ENCODE measurements around the gene C19orf47. TPM values are rescaled to one million over a fixed set of nuclear protein-coding genes. Genes with fewer than 3 reads are reported as not detected.

C19orf47 gene, protein sequence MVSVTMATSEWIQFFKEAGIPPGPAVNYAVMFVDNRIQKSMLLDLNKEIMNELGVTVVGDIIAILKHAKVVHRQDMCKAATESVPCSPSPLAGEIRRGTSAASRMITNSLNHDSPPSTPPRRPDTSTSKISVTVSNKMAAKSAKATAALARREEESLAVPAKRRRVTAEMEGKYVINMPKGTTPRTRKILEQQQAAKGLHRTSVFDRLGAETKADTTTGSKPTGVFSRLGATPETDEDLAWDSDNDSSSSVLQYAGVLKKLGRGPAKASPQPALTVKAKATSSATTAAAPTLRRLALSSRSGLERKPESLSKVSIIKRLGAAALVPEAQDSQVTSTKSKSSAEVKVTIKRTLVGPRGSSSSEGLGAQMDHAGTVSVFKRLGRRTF
- polyA plus RNA-seq (ENCODE audit: insufficient read length in 10 of 10), result 10 to 100 TPM; 44.0 to 71.9 (median 60.8) TPM
- long read RNA-seq, donor 1, partial matches to known transcripts, result 7 of 8 reads
- long read RNA-seq, donor 1, other reads (novel, unspliced or antisense), result 0 of 8 reads
- long read RNA-seq, donor 2, partial matches to known transcripts, result 142 of 153 reads
- long read RNA-seq, donor 2, other reads (novel, unspliced or antisense), result 7 of 153 reads
- long read RNA-seq, donor 3, result 0 reads
- long read RNA-seq, donor 4, partial matches to known transcripts, result 0 of 4 reads
- long read RNA-seq, donor 4, other reads (novel, unspliced or antisense), result 0 of 4 reads
- long read RNA-seq, donor 5, partial matches to known transcripts, result 0 of 10 reads
- long read RNA-seq, donor 5, other reads (novel, unspliced or antisense), result 5 of 10 reads
- long read RNA-seq, donor 6, partial matches to known transcripts, result 0 of 9 reads
- long read RNA-seq, donor 6, other reads (novel, unspliced or antisense), result 5 of 9 reads
- long read RNA-seq, donor 7, partial matches to known transcripts, result 100 of 126 reads
- long read RNA-seq, donor 7, other reads (novel, unspliced or antisense), result 24 of 126 reads
- long read RNA-seq, donor 8, partial matches to known transcripts, result 0 of 4 reads
- long read RNA-seq, donor 8, other reads (novel, unspliced or antisense), result 0 of 4 reads
- long read RNA-seq, donor 9, result 0 reads

DNA sequence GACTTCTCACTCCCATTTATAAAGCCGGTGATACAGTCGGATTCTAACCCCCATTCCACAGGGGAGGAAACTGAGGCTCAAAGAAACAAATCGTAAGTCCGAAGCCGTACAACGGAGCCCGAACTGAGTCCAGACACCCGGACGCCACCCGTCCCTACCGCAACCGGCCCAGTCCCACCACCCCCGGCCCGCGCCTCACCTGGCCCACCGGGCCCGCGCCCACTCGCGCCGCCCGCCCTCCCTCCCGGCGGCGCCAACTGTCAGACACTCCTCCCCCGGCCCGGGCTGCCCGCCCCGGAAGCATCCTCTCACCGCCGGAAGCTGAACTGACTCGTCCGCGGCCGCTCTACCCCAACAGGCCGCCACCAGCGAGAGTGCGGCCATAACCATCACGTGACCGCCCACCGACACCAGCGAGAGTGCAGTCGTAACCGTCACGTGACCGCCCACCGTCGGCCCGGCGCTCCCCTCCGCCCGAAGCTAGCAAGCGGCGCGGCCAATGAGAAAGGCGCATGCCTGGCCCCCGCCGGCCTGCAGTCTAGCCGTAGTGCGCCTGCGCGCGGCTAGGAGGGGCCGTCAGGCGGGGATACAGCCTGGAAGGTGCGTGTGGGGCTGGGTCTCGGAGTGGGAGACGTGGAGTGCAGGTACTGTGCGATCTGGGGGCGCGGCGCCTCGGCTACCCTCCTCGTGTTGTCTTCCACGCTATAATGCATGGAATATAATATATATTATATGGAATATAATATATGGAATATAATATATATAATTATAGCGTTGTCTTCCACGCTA lies at the start of gene C19orf47, which contains the start of gene PLD3:
C19orf47 (minus strand) TSS at position 273 of the 789 bp plus-strand sequence. CDS start 6,540 bp downstream, outside the sequence.
PLD3 (plus strand) TSS at position 571 of the 789 bp plus-strand sequence. CDS start 17,789 bp downstream, outside the sequence.
- peak; percentile 99 to 100 (median 99) for DNase-seq

DNA sequence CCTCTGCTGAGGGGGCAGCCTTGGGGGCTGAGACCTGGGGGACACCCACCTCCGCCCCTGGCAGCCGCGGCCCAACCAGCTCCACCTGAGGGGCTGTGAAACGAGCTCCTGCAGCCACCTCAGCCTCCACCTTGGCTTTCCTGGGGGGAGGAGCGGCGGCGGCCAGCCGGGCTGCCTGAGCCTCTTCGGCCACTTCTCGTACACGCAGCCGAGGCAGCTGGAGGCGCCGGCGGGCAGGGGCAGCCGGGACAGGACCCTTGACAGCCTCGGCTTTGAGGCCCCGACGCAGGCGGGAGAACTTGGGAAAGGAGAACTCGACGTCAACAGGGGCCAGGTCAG lies 49.3 kb upstream of the C19orf47 start:
- no peak for DNase-seq

DNA sequence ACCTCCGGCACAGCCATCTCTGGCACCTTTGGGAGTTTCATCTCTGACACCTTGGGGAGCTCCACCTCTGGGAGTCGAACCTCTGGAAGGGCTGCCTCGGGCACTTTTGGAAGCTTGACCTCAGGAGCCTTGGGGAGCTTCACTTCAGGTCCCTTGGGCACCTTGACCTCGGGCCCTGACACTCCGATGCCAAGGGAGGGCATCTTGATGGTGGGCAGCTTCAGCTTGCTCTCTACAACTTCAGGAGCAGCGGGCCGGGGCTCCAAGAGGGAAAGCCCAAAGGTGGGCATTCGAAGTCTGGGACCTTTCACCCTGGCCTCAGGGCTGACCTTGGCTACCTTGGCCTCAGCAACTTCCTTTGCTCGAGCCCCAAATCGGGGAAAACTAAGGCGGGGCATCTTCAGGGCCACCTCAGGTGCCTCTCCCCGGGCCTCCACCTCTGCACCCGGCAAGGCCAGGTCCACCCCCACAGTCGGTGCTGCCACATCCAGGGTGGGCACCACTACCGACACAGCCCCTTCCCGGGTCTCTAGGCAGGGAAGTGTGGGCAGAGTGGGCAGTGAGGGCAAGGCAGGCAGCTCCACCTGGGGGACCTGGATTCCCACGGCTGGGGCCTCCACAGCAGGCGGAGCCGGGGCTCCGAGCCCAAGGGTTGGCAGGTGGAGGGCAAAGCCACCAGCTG lies 48.8 kb upstream of the C19orf47 start:
- DNase-seq, result no peak

DNA sequence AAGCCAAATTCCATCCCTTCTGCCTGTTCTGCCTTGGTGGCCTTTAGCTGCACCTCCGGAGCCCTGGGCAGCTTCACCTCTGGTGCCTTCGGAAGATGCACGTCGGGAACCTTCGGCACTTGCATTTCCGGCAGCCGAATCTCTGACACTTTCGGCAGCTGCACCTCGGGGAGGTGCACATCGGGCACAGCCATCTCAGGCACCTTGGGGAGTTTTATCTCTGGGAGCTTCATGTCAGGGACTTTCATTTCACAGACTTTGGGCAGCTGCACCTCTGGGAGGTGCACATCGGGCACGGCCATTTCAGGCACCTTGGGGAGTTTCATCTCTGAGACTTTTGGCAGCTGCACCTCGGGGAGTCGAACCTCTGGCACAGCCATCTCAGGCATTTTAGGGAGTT lies 47.8 kb upstream of the C19orf47 start:
- DNase-seq, result no peak

DNA sequence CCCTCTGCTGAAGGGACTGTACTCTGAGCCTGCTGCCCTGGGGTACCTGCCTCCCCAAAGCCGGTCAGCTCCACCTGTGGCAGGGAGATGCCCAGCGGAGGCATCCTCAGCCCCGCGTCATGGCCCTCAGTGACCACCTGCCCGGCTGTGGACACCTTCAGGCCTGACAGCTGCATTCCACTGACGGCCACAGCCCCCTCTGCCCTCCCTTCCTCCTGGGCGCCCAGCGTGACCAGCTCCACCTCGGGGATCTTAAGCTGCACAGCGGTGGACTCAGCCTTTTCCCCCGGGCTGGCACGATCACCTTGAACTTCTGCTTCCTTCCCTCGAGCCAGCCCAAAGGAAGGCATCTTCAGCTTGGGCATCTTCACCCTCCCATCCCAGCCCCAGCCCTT lies 46.6 kb upstream of the C19orf47 start:
- no peak for DNase-seq

DNA sequence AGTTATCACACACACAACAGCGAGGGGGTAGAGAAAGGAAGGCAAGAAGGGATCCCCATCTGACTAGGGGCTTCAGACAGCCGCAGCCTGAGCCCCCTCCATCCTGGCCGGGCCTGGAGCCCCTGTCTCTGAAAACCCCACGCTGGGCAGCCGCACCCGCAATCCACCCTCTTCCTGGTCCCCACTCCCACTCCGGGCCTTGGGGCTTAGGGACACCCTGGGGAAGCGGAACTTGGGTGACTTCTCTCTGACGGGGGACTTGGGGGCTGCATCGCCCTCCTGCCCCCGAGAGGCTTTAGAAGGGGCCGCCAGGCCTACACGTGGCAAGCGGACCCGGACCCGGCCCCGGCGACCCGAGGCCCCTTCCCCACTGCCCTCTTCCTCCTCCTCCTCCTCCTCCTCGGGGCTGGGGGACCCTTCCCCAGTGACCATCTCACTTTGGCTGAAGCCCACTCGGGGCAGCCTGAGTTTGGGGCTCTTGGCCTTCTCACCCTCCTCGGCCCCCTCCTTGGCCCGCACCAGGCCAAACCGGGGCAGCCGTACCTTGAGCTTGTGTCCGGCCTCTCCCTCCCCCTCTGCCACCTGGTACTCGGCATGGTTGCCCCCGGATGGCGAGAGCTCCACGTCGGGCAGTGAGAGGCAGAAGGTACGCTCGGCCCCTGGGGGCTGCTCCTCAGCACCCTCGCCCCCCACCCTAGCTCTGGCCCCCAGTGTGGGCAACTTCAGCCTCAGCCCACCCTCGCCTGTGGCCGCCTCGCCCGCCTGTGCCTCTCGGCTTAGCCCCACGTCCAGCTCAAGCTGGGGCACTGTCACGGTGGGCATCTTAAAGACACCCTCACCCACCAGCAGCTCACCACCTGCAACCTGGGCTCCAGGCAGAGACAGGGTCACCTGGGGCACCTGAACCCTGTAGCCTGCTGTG lies 46.0 kb upstream of the C19orf47 start:
- DNase-seq, result no peak

DNA sequence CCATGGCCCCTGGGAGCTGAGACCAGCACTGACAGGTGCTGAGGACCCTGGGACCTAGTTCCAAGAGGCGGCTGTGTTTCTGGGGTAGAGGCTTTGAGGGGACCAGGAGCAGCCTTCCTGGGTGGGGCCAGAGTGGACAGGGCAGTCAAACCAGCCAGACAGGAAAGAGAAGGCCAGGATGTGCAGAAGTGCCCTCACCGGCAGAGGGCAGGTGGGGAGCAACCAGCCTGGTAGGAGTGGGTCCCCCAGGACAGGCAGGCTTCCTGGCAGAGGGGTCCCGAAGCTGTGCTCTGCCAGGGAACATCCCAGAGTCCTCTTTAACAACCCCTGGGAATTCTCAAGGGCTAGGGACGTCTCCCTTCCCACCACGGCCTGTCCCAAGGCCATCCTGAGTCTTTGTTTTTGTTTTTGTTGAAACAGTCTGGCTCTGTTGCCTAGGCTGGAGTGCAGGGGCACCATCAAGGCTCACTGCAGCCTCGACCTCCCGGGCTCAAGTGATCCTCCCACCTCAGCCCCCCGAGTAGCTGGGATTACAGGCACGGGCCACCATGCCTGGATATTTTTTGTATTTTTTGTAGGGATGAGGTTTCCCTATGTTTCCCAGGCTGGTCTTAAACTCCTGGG lies 44.8 kb upstream of the C19orf47 start:
- DNase-seq, result no peak

DNA sequence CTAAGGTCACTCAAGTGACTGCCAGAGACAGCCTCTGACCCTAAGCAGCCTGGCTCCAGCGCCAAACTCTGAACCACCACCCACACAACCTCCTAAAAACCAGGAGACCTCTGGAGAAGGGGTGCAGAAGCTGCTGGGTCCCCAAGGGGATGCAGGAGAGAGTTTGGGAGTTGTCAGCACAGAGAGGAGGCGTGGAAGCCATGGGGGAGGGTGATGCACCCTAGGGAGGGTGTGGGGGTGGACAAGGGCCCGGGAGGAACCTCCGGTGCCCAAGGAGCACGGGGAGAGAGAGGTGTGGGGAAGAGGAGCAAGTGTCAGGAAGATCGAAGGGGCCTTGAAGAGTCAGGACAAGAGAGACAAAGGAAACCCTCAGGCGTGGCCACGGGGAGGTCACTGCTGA lies 43.9 kb upstream of the C19orf47 start:
- DNase-seq, result no peak

DNA sequence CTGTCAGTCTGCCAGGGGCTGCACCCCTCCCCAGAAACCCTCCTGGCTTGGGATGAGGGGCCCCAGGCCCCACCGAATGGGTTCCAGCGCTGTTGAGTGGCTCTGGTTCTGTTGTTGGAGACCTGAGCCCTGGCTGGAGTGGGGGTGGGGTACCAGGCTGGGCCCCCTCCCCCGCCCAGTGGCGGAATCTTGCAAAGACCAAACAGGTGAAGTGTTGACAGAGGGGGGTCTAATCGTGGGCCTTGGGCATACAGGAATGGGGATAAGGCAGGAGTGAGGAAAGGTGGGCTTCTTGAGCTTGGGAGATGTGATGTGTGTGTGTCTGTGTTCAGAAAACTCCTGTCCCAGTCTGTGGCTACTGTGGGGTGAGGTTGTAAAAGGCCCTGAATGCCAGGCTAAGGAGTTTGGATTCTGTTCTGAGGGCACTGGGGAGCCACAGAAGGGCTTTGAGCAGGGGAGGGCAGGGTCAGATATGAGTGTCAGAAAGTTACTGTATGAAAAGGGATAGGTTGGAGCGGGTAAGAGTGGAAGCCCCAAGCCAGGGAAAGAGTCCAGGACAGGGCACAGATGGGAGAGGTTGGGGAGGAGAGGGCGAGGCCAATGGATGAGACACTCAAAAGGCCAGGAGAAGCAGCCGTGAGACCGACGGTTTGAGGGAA lies 42.0 kb upstream of the C19orf47 start, which contains the start of gene HIPK4:
HIPK4 (minus strand) TSS at position 98 of the 659 bp plus-strand sequence. CDS start 279 bp downstream, outside the sequence.
- DNase-seq, result no peak

DNA sequence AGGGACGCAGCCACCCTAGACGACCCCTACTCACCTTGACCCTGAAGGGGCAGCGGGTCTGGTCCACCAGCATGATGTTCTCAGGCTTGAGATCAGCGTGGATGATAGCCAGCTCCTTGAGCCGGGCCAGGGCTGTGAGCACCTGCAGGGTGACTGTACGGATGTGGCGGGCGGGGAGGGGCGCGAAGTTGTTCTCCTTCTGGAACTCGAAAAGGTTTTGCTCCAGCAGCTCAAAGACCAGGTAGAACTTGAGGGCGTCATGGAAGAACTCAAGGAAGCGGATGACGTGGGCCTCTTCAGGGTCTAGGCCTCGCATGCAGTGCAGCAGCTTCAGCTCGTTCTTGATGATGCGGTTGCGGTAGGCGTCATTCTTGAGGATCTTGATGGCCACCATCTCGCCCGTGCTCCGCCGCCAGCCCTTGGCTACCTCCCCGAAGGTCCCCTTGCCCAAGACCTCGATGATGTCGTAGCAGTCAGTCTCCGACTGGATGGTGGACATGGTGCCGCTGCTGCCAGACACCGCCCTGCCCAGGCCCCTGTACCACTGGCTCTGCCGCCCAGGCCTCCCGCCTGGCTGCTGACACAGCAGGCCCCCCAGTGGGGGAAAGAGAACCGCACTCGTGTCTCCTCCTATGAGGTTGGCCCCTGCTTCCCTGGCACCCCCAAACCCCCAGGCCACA lies 41.3 kb upstream of the C19orf47 start:
- no peak for DNase-seq

DNA sequence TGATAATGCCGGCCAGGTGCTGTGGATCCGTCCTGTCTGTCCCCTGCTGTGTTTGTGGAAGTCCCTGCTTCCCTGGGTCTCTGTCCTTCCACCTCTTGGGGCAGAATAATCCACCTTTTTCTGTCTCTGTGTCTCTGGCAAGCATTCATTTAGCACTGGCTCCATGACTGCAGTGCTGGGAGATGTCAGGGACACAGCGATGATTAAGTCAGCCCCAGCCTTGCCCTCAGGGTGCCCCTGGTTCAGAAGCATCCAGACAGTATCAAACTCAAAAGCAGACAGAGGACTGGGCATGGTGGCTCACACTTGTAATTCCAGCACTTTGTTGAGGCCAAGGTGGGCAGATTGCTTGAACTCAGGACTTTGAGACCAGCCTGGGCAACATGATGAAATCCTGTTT lies 40.3 kb upstream of the C19orf47 start:
- no peak for DNase-seq

DNA sequence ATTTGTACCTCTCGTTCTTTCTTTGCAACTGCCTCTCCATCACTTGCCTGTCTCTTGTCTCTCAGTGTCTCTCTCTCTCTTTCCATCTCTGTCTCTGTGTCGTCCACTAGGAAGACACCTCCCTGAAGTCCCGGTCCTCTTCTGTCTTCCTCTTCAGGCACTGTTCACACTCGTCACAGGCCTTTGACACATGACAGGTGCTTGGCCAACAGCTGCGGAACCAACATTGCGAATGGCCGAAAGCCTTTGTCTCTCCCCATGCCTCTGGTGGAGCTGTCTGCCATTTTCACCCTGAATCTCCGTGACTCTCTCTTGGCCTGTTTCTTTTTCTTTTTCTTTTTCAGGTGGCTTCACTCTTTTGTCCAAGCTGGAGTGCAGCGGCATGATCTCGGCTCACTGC lies 39.0 kb upstream of the C19orf47 start:
- DNase-seq, result no peak

DNA sequence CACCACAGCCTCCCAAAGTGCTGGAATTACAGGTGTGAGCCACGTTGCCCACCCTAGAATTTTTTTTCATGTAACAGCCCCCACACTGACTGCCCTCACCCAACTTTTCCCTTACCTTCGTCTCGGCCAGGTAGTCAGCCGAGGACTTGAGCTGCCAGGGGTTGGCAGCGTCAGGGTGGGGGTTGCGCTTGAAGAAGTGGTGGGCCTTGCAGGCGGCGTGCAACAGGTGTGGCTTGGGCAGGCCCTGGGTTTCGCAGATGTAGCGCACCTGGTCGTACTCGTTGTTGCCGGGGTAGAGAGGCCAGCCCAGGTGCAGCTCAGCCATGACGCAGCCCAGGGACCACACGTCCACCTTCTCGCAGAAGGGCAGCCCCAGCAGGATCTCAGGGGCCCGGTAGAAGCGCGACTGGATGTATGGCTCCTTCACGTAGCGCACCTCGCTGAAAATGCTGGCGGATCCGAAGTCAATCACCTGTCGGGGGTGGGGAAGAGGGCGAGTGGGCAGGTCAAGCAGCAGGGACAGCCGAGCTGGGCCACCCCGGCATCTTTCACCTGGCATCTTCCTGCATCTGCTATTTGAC lies 35.6 kb upstream of the C19orf47 start:
- no peak for DNase-seq

DNA sequence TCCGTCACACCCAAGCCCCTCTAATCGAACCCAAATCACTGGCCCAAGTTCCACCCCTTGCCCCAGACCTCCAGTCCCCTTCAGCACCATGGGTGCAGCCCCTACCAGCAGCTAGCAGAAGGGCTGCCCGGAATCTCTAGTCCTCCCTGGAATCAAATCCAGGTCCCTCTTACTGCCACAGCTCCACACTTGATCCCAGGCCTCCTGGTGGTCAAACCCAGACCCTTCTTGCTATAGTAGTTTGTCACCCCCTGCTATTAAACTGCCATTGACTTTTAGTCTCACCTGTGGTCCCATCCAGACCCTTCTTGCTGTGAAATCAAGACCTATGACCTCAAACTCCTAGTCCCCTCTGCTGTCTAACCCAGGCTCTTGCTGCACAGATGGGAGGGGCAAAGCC lies 33.1 kb upstream of the C19orf47 start:
- no peak for DNase-seq

DNA sequence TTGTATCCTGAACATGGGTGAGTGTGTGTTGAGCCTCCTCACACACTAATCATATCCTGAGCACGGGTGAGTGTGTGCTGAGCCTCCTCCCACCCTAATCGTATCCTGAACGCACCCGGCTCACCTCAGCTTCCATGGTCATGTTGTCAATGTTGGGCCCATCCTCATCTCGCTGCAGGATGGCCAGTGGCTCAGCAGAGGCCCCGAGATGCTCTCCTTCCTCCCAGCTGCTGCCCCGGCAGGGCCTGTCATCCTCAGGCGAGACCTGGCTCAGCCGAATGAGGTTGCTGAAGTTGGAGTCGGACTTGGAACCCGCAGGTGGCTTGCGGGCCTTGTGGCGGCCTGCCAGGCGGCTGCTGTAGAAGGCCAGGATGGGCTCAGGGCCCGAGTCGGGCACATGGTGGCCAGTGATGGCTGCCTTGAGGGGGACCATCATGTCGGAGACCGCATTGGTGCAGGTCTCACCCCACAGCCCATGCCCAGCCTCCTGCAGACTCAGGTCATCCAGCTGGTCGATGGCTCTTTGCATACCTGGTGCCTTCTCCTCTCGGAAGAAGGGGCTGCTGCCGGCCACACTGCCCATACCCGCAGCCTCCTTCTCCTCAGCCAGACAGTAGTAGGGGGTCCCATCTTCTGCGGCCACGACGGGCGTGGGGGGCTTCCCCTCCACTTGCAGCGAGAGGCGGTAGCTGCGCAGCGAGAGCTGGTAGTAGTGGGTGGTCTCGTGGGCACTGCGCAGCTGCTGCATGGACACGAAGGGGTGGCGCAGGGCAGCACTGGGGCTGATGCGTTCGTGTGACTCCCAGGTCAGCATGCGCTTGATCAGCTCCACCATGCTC lies 32.2 kb upstream of the C19orf47 start:
- no peak for DNase-seq

DNA sequence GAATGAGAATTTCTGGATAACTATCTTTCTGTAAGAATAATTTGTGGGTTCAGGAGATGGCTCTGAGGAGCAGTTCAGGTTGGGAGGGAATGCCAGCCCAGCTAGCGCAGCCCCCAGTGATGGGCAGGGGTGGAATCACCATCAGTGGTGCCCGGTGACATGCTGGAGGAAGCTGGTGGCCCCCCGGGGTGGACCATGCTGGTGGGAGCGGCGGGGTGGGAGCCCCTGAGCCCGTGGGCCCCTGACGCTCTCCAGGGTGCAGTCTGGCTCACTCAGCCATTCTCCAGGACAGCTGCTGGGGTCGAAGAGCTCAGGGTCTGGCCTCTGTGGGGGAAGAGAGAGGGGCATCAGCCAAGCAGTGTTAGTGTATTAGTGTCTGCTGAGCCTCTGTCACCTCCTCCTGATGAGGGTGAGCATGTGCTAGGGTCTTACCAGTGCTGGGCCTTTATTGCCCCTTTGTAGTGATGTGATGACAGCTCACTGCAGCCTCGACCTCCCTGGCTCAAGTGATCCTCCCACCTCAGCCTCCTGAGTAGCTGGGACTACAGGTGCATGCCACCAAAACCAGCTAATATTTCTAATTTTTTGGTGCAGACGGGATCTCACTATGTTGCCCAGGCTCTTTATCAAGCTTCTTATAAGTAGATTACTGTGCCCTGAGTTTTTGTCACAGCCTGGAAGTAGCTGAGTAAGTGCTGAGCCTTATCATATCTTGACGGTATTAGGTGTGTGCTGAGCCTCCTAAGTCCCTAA lies 31.4 kb upstream of the C19orf47 start:
- DNase-seq, result no peak
